HepG2 (cell line): ENCODE results near the gene USP43. TPM values are rescaled to one million over a fixed set of nuclear protein-coding genes. Genes with fewer than 3 reads are reported as not detected.

Experiments used
- AGO2 ChIP-seq: fragments of 200-400 bp; formaldehyde crosslinking; optimal IDR thresholded peaks from 2 replicates; pipeline ENCODE3; 2017; ENCODE audit warnings: mild to moderate bottlenecking, low read depth, low read length, moderate library complexity
- BATF2 ChIP-seq: sonication (generic); formaldehyde crosslinking; IDR thresholded peaks from 2 replicates; pipeline ENCODE4 v1.8.0; 2022; ENCODE audit warnings: mild to moderate bottlenecking, missing genetic modification reagents, moderate library complexity
- ELK4 ChIP-seq: sonication (generic); formaldehyde crosslinking; IDR thresholded peaks from 2 replicates; pipeline ENCODE4 v1.9.0; 2021; ENCODE audit warnings: missing genetic modification reagents, borderline replicate concordance
- GZF1 ChIP-seq: sonication (generic); formaldehyde crosslinking; IDR thresholded peaks from 2 replicates; pipeline ENCODE4 v1.5.1; 2020; ENCODE audit warnings: mild to moderate bottlenecking, missing genetic modification reagents
- HHEX ChIP-seq: IDR thresholded peaks from 2 replicates; pipeline ENCODE4 v1.6.1; 2016; ENCODE audit warnings: control low read depth
- MEIS2 ChIP-seq: sonication (generic); formaldehyde crosslinking; IDR thresholded peaks from 2 replicates; pipeline ENCODE4 v1.9.0; 2021; ENCODE audit warnings: mild to moderate bottlenecking, missing genetic modification reagents
- NKX3-1 ChIP-seq: sonication (generic); formaldehyde crosslinking; IDR thresholded peaks from 2 replicates; pipeline ENCODE4 v1.5.0; 2020; ENCODE audit warnings: missing genetic modification reagents
- PATZ1 ChIP-seq: sonication (generic); formaldehyde crosslinking; IDR thresholded peaks from 2 replicates; pipeline ENCODE4 v1.4.0; 2020; ENCODE audit warnings: missing genetic modification reagents
- RCOR2 ChIP-seq: IDR thresholded peaks from 2 replicates; pipeline ENCODE4 v1.6.1; 2016; ENCODE audit warnings: missing biosample characterization, missing genetic modification reagents
- SIN3A ChIP-seq: IDR thresholded peaks from 2 replicates; pipeline ENCODE4 v1.6.1; 2011; ENCODE audit warnings: low read depth, mild to moderate bottlenecking, control low read depth, low read length, borderline replicate concordance
- SRF ChIP-seq: IDR thresholded peaks from 2 replicates; pipeline ENCODE4 v1.6.1; 2011; ENCODE audit warnings: mild to moderate bottlenecking, low read depth, low read length, moderate library complexity
- STAG1 ChIP-seq: sonication (generic); formaldehyde crosslinking; IDR thresholded peaks from 2 replicates; pipeline ENCODE4 v1.4.0; 2020; ENCODE audit warnings: missing genetic modification reagents
- ZMYM2 ChIP-seq: sonication (generic); formaldehyde crosslinking; IDR thresholded peaks from 2 replicates; pipeline ENCODE4 v1.8.0; 2022; ENCODE audit warnings: mild to moderate bottlenecking, missing genetic modification reagents
- ZNF10 ChIP-seq: sonication (generic); formaldehyde crosslinking; IDR thresholded peaks from 2 replicates; pipeline ENCODE4 v1.4.0; 2020; ENCODE audit warnings: mild to moderate bottlenecking, low read depth, missing genetic modification reagents, borderline replicate concordance
- ZNF260 ChIP-seq: sonication (generic); formaldehyde crosslinking; IDR thresholded peaks from 2 replicates; pipeline ENCODE4 v1.4.0; 2020; ENCODE audit warnings: missing genetic modification reagents, low read depth, mild to moderate bottlenecking, borderline replicate concordance
- ZNF326 ChIP-seq: sonication (generic); formaldehyde crosslinking; IDR thresholded peaks from 2 replicates; pipeline ENCODE4 v1.4.0; 2020; ENCODE audit warnings: missing genetic modification reagents, borderline replicate concordance
- ZNF468 ChIP-seq: sonication (generic); formaldehyde crosslinking; IDR thresholded peaks from 2 replicates; pipeline ENCODE4 v1.8.0; 2022; ENCODE audit warnings: mild to moderate bottlenecking, moderate library complexity, missing genetic modification reagents
- ZNF530 ChIP-seq: sonication (generic); formaldehyde crosslinking; IDR thresholded peaks from 2 replicates; pipeline ENCODE4 v1.5.0; 2020; ENCODE audit warnings: low read depth, mild to moderate bottlenecking, missing genetic modification reagents
- ZNF777 ChIP-seq: sonication (generic); formaldehyde crosslinking; IDR thresholded peaks from 2 replicates; pipeline ENCODE4 v1.4.0; 2020; ENCODE audit warnings: missing genetic modification reagents
- ZNF841 ChIP-seq: sonication (generic); formaldehyde crosslinking; IDR thresholded peaks from 2 replicates; pipeline ENCODE4 v1.8.1; 2023; ENCODE audit warnings: missing genetic modification reagents, borderline replicate concordance
- ZNF850 ChIP-seq: sonication (generic); formaldehyde crosslinking; conservative IDR thresholded peaks from 2 replicates; pipeline ENCODE4 v1.9.0; 2021; ENCODE audit warnings: mild to moderate bottlenecking, missing genetic modification reagents
- polyA plus RNA-seq, 8 experiments: library from polyadenylated mRNA; depleted of rRNA in 3 of 8; stranded (reverse) in 7 of 8; unstranded in 1 of 8; fragments of >200 nt; fragmentation: Illumina TruSeq in 4 of 8; extraction: Trizol in 4 of 8; gene quantifications; 2 replicates each; pipeline versions ENCODE4 v1.2.1 to v1.2.3, GENCODE V29; 2011 to 2016; ENCODE audit warnings: low read depth in 4 of 8, missing spikeins in 1 of 8, mixed read lengths in 1 of 8; ENCODE audit not compliant: insufficient read depth in 1 of 8
- total RNA-seq, 5 experiments: library from RNA; depleted of rRNA; stranded (reverse); fragments of >200 nt; fragmentation: Illumina TruSeq; extraction: Trizol; gene quantifications; 2 replicates each; pipeline ENCODE4 v1.2.3, GENCODE V29; 2016; ENCODE audit warnings: low read depth in 1 of 5
- TF ChIP-seq, protein P1 (sequence below): sonication (generic); formaldehyde crosslinking; IDR thresholded peaks from 2 replicates; pipeline ENCODE4 v1.8.1; 2023; ENCODE audit warnings: missing genetic modification reagents, inconsistent platforms, borderline replicate concordance
- TF ChIP-seq, protein P2 (sequence below): sonication (generic); formaldehyde crosslinking; IDR thresholded peaks from 2 replicates; pipeline ENCODE4 v1.4.0; 2020; ENCODE audit warnings: mild to moderate bottlenecking, missing genetic modification reagents

The USP43 gene
- total and polyA plus RNA-seq, 2 of the 13 experiments (the other 11 are each of a cell fraction or from before 2014, with no cell fraction given) = 1.6 to 2.2 TPM

- no peak for TF ChIP-seq ZNF468 (CRISPR knock-in tag)
- no peak for TF ChIP-seq RCOR2 (CRISPR knock-in tag)
- no peak for TF ChIP-seq BATF2
- TF ChIP-seq ZNF10 (CRISPR knock-in tag) = no peak
- no peak for TF ChIP-seq ZNF260
- TF ChIP-seq ZNF530 (CRISPR knock-in tag) = no peak
- no peak for TF ChIP-seq AGO2
- no peak for TF ChIP-seq ZNF777 (CRISPR knock-in tag)
- peak; percentile 59; the same call in 1 of the 2 replicates for TF ChIP-seq MEIS2
- no peak for TF ChIP-seq SRF
- TF ChIP-seq, protein P1, sequence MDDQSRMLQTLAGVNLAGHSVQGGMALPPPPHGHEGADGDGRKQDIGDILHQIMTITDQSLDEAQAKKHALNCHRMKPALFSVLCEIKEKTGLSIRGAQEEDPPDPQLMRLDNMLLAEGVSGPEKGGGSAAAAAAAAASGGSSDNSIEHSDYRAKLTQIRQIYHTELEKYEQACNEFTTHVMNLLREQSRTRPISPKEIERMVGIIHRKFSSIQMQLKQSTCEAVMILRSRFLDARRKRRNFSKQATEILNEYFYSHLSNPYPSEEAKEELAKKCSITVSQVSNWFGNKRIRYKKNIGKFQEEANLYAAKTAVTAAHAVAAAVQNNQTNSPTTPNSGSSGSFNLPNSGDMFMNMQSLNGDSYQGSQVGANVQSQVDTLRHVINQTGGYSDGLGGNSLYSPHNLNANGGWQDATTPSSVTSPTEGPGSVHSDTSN (CRISPR knock-in tag) = no peak
- TF ChIP-seq ELK4 (CRISPR knock-in tag) = no peak
- no peak for TF ChIP-seq SIN3A
- no peak for TF ChIP-seq ZNF841 (CRISPR knock-in tag)
- TF ChIP-seq PATZ1 = peak; percentile 35; the same call in 1 of the 2 replicates
- no peak for TF ChIP-seq GZF1
- TF ChIP-seq ZNF850 = no peak
- TF ChIP-seq ZMYM2 (CRISPR knock-in tag) = no peak
- no peak for TF ChIP-seq NKX3-1 (CRISPR knock-in tag)
- TF ChIP-seq, protein P2, sequence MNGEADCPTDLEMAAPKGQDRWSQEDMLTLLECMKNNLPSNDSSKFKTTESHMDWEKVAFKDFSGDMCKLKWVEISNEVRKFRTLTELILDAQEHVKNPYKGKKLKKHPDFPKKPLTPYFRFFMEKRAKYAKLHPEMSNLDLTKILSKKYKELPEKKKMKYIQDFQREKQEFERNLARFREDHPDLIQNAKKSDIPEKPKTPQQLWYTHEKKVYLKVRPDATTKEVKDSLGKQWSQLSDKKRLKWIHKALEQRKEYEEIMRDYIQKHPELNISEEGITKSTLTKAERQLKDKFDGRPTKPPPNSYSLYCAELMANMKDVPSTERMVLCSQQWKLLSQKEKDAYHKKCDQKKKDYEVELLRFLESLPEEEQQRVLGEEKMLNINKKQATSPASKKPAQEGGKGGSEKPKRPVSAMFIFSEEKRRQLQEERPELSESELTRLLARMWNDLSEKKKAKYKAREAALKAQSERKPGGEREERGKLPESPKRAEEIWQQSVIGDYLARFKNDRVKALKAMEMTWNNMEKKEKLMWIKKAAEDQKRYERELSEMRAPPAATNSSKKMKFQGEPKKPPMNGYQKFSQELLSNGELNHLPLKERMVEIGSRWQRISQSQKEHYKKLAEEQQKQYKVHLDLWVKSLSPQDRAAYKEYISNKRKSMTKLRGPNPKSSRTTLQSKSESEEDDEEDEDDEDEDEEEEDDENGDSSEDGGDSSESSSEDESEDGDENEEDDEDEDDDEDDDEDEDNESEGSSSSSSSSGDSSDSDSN (CRISPR knock-in tag) = peak; percentile 58
- TF ChIP-seq STAG1 (CRISPR knock-in tag) = peak; percentile 45
- TF ChIP-seq HHEX (CRISPR knock-in tag) = no peak
- TF ChIP-seq ZNF326 (CRISPR knock-in tag) = no peak
These were observed 681 bp downstream of the USP43 start (continued) for GRCh38 chr17:9645851-9646545.
